ENCODE measurements around the gene S100A5.
"Not testable (repeated sequence)": the region's sequence is repeated elsewhere in the genome, so short reads cannot be mapped to it uniquely, and the experiment has no call there.

Gene S100A5

DNA sequence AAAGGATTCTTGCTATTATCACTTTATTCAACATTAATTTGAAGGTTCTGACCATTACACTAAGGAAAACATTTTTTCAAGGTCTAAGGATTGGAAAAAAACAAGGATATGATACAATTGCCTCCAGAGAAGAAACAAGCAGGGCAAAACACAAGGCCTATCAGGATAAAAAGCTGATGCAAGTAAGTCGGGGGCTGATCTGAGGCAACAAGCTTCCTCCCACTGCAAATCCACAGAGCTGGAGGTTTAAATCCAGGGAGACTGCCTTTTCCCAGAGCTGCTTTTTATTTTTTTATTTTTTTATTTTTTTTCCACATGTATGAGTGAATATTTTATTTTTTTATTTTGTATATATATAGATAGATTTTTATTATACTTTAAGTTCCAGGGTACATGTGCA, 44.3 kb upstream of the S100A5 start:
- Histone ChIP-seq H3K27ac (ENCODE audit: poor library complexity, severe bottlenecking) (no peak overlapping the region), H3K4me3 (ENCODE audit: severe bottlenecking) (no peak overlapping the region), H3K27me3 (ENCODE audit: insufficient read depth, poor library complexity, severe bottlenecking) (no peaks in the 10 kb centered on the region), H3K36me3 (ENCODE audit: low read depth) (no peaks in the 10 kb centered on the region), H3K4me1 (ENCODE audit: insufficient read depth, poor library complexity, severe bottlenecking) (peaks cover 3% of the 10 kb centered on the region), H3K9me3 (ENCODE audit: severe bottlenecking) (no peaks in the 10 kb centered on the region)
- ATAC-seq (ENCODE audit: low read depth): no peak
- DNase-seq (ENCODE audit: low spot score): no peak
- TF ChIP-seq, protein P1, sequence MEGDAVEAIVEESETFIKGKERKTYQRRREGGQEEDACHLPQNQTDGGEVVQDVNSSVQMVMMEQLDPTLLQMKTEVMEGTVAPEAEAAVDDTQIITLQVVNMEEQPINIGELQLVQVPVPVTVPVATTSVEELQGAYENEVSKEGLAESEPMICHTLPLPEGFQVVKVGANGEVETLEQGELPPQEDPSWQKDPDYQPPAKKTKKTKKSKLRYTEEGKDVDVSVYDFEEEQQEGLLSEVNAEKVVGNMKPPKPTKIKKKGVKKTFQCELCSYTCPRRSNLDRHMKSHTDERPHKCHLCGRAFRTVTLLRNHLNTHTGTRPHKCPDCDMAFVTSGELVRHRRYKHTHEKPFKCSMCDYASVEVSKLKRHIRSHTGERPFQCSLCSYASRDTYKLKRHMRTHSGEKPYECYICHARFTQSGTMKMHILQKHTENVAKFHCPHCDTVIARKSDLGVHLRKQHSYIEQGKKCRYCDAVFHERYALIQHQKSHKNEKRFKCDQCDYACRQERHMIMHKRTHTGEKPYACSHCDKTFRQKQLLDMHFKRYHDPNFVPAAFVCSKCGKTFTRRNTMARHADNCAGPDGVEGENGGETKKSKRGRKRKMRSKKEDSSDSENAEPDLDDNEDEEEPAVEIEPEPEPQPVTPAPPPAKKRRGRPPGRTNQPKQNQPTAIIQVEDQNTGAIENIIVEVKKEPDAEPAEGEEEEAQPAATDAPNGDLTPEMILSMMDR (IDR thresholded peaks at IDR 0.05; ENCODE audit: poor library complexity, severe bottlenecking): no peak

DNA sequence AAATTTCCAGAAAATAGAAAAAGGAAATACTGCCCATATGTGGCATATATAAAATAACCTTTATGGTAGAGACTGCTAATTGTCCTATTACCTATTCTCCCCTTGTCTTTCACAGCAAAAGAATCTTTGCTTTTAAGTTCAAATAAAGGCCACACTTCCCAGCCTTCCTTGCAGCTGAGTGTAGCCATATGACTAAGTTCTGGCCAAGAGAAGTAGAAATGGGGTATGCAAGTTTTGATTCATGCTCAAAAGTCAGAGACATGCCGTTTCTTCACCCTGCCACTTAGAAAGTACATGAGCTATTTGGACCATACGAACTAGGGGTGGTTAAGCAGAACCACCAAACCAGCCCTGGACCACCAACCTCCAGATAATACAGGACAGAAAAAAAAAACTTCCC, 43.2 kb upstream of the S100A5 start:
- H3K4me1 ChIP-seq (ENCODE audit: insufficient read depth, poor library complexity, severe bottlenecking): peaks cover 3% of the 10 kb centered on the region
- TF ChIP-seq, protein P1 (IDR thresholded peaks at IDR 0.05; ENCODE audit: poor library complexity, severe bottlenecking): no peak
- H3K27me3 ChIP-seq (ENCODE audit: insufficient read depth, poor library complexity, severe bottlenecking): no peaks in the 10 kb centered on the region
- no peaks in the 10 kb centered on the region for H3K36me3 ChIP-seq (ENCODE audit: low read depth)
- no peak overlapping the region for H3K4me3 ChIP-seq (ENCODE audit: severe bottlenecking)
- DNase-seq (ENCODE audit: low spot score) (no peak), ATAC-seq (ENCODE audit: low read depth) (no peak)
- H3K9me3 ChIP-seq (ENCODE audit: severe bottlenecking): no peaks in the 10 kb centered on the region
- H3K27ac ChIP-seq (ENCODE audit: poor library complexity, severe bottlenecking): no peak overlapping the region

- H3K27me3 ChIP-seq (ENCODE audit: insufficient read depth, poor library complexity, severe bottlenecking); H3K9me3 ChIP-seq (ENCODE audit: severe bottlenecking); H3K4me1 ChIP-seq (ENCODE audit: insufficient read depth, poor library complexity, severe bottlenecking); H3K27ac ChIP-seq (ENCODE audit: poor library complexity, severe bottlenecking); H3K4me3 ChIP-seq (ENCODE audit: severe bottlenecking); DNase-seq (ENCODE audit: low spot score); ATAC-seq (ENCODE audit: low read depth); H3K36me3 ChIP-seq (ENCODE audit: low read depth): not testable (repeated sequence)
These were observed 42.8 kb upstream of the S100A5 start for GRCh38 chr1:153583514-153583913.

DNA sequence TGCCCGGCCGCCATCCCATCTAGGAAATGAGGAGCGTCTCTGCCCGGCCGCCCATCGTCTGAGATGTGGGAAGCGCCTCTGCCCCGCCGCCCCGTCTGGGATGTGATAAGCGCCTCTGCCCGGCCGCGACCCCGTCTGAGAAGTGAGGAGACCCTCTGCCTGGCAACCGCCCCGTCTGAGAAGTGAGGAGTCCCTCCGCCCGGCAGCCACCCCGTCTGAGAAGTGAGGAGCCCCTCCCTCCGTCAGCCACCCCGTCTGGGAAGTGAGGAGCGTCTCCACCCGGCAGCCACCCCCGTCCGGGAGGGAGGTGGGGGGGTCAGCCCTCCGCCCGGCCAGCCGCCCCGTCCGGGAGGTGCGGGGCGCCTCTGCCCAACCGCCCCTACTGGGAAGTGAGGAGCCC, 42.1 kb upstream of the S100A5 start:
- DNase-seq (ENCODE audit: low spot score); H3K36me3 ChIP-seq (ENCODE audit: low read depth); H3K4me3 ChIP-seq (ENCODE audit: severe bottlenecking); ATAC-seq (ENCODE audit: low read depth); H3K9me3 ChIP-seq (ENCODE audit: severe bottlenecking); H3K4me1 ChIP-seq (ENCODE audit: insufficient read depth, poor library complexity, severe bottlenecking); H3K27me3 ChIP-seq (ENCODE audit: insufficient read depth, poor library complexity, severe bottlenecking); H3K27ac ChIP-seq (ENCODE audit: poor library complexity, severe bottlenecking): not testable (repeated sequence)

GRCh38 chr1:153578936-153579335, 38.2 kb upstream of the S100A5 start:
- peaks cover 3% of the 10 kb centered on the region for H3K4me1 ChIP-seq (ENCODE audit: insufficient read depth, poor library complexity, severe bottlenecking)
- no peak overlapping the region for H3K27ac ChIP-seq (ENCODE audit: poor library complexity, severe bottlenecking)
- H3K36me3 ChIP-seq (ENCODE audit: low read depth): no peaks in the 10 kb centered on the region
- ATAC-seq (ENCODE audit: low read depth): no peak
- H3K4me3 ChIP-seq (ENCODE audit: severe bottlenecking): no peak overlapping the region
- TF ChIP-seq, protein P1 (IDR thresholded peaks at IDR 0.05; ENCODE audit: poor library complexity, severe bottlenecking): no peak
- no peak for DNase-seq (ENCODE audit: low spot score)
- no peaks in the 10 kb centered on the region for H3K9me3 ChIP-seq (ENCODE audit: severe bottlenecking)
- no peaks in the 10 kb centered on the region for H3K27me3 ChIP-seq (ENCODE audit: insufficient read depth, poor library complexity, severe bottlenecking)

DNA sequence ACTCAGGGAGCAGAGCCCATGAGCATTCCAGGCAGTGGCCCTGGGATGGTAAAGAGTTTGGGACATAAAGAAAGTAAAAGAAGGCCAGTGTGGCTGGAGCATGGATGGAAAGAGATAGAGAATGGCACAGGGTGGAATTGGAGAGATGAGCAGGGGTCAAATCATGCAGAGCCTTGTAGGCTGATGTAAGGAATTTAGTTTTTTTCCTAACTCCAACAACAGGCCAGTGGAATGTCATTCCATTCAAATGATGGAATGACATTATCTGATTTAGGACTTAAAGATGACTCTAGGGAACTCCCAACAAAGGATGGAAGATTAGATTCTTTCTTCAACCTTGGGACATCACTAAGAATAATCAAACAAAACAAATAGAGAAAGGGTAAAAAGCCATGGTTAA, 37.8 kb upstream of the S100A5 start:
- DNase-seq (ENCODE audit: low spot score) (no peak), ATAC-seq (ENCODE audit: low read depth) (0 out of 3 replicates have a peak, but pooled peaks have one; percentile 12)
- Histone ChIP-seq H3K4me1 (ENCODE audit: insufficient read depth, poor library complexity, severe bottlenecking) (peaks cover 3% of the 10 kb centered on the region), H3K27ac (ENCODE audit: poor library complexity, severe bottlenecking) (no peak overlapping the region), H3K9me3 (ENCODE audit: severe bottlenecking) (no peaks in the 10 kb centered on the region), H3K36me3 (ENCODE audit: low read depth) (no peaks in the 10 kb centered on the region), H3K4me3 (ENCODE audit: severe bottlenecking) (no peak overlapping the region), H3K27me3 (ENCODE audit: insufficient read depth, poor library complexity, severe bottlenecking) (no peaks in the 10 kb centered on the region)
- TF ChIP-seq, protein P1 (IDR thresholded peaks at IDR 0.05; ENCODE audit: poor library complexity, severe bottlenecking): no peak

All from RWPE2 (cell line).